ENCODE measurements around the gene GAPVD1.
A peak's percentile ranks its signal among the peaks of the same experiment; 100 is the strongest.
"Not testable (repeated sequence)": the region's sequence is repeated elsewhere in the genome, so short reads cannot be mapped to it uniquely, and the experiment has no call there.

GAPVD1 gene

GRCh38 chr9:125372441-125373226 lies 111.0 kb downstream of the GAPVD1 start:
- no peak for DNase-seq (ENCODE audit: low read depth)

GRCh38 chr9:125374443-125375309 lies 113.0 kb downstream of the GAPVD1 start:
- DNase-seq (ENCODE audit: low read depth): peak; percentile 26

- no peak for DNase-seq (ENCODE audit: low read depth)
Observed at GRCh38 chr9:125375820-125376219, 114.2 kb downstream of the GAPVD1 start.

GRCh38 chr9:125376261-125377226 lies 114.9 kb downstream of the GAPVD1 start:
- DNase-seq (ENCODE audit: low read depth): no peak

GRCh38 chr9:125377584-125378250 lies 116.1 kb downstream of the GAPVD1 start:
- DNase-seq (ENCODE audit: low read depth): no peak

- no peak for DNase-seq (ENCODE audit: low read depth)
Observed at GRCh38 chr9:125378778-125379177, 117.2 kb downstream of the GAPVD1 start.

- no peak for DNase-seq (ENCODE audit: low read depth)
Observed at GRCh38 chr9:125379208-125379607, 117.6 kb downstream of the GAPVD1 start.

GRCh38 chr9:125380406-125380805 lies 118.8 kb downstream of the GAPVD1 start:
- no peak for DNase-seq (ENCODE audit: low read depth)

- DNase-seq (ENCODE audit: low read depth): no peak
Observed at GRCh38 chr9:125387861-125388524, 126.4 kb downstream of the GAPVD1 start.

- no peak for DNase-seq (ENCODE audit: low read depth)
Observed at GRCh38 chr9:125388978-125389377, 127.4 kb downstream of the GAPVD1 start.

- DNase-seq (ENCODE audit: low read depth): no peak
Observed at GRCh38 chr9:125391704-125392103, 130.1 kb downstream of the GAPVD1 start.

- DNase-seq (ENCODE audit: low read depth): no peak
Observed at GRCh38 chr9:125393426-125393825, 131.8 kb downstream of the GAPVD1 start.

GRCh38 chr9:125396799-125397198 lies 135.2 kb downstream of the GAPVD1 start:
- no peak for DNase-seq (ENCODE audit: low read depth)

GRCh38 chr9:125397736-125398135 lies 136.1 kb downstream of the GAPVD1 start:
- no peak for DNase-seq (ENCODE audit: low read depth)

- DNase-seq (ENCODE audit: low read depth): no peak
Observed at GRCh38 chr9:125398243-125398642, 136.6 kb downstream of the GAPVD1 start.

- no peak for DNase-seq (ENCODE audit: low read depth)
Observed at GRCh38 chr9:125399165-125399564, 137.5 kb downstream of the GAPVD1 start.

GRCh38 chr9:125399666-125400065 lies 138.0 kb downstream of the GAPVD1 start:
- DNase-seq (ENCODE audit: low read depth): no peak

- DNase-seq (ENCODE audit: low read depth): not testable (repeated sequence)
Observed at GRCh38 chr9:125400232-125400631, 138.6 kb downstream of the GAPVD1 start.

- no peak for DNase-seq (ENCODE audit: low read depth)
Observed at GRCh38 chr9:125400725-125401716, 139.4 kb downstream of the GAPVD1 start.

- DNase-seq (ENCODE audit: low read depth): no peak
Observed at GRCh38 chr9:125404733-125405132, 143.1 kb downstream of the GAPVD1 start.
